NT2/D1 (cell line): ENCODE data around the gene AMY1B.
"Not testable (repeated sequence)": the region's sequence is repeated elsewhere in the genome, so short reads cannot be mapped to it uniquely, and the experiment has no call there.

Experiments
- DNase-seq: peaks from one replicate; pipeline ENCODE4 v3.0.0-alpha.2; 2011; ENCODE audit warnings: low read depth, low spot score
- H3K27me3 ChIP-seq: 2 replicates; pipeline ENCODE4 v1.6.0; 2011; ENCODE audit warnings: mild to moderate bottlenecking; ENCODE audit not compliant: insufficient read length, insufficient read depth
- H3K36me3 ChIP-seq: 2 replicates; pipeline ENCODE4 v1.6.1; 2011; ENCODE audit warnings: mild to moderate bottlenecking, low read length, mixed read lengths; ENCODE audit not compliant: insufficient read depth, insufficient read length
- H3K4me1 ChIP-seq: 2 replicates; pipeline ENCODE4 v1.5.1; 2011; ENCODE audit not compliant: insufficient read depth, insufficient read length
- H3K4me3 ChIP-seq: 2 replicates; pipeline ENCODE4 v1.5.1; 2011; ENCODE audit warnings: low read depth; ENCODE audit not compliant: insufficient read length
- H3K9ac ChIP-seq: 2 replicates; pipeline ENCODE4 v1.6.0; 2011; ENCODE audit warnings: low read depth; ENCODE audit not compliant: insufficient read length
- H3K9me3 ChIP-seq: 2 replicates; pipeline ENCODE4 v1.5.1; 2011; ENCODE audit warnings: mild to moderate bottlenecking, low read length; ENCODE audit not compliant: insufficient read depth

The AMY1B gene

GRCh38 chr1:103655460-103655859 is 40.5 kb downstream of the AMY1B start, which contains the start of gene AMY1A:
Gene AMY1A (plus strand): TSS chr1:103655760. CDS start chr1:103656331, 571 bp downstream.
- not testable (repeated sequence) for H3K9ac ChIP-seq, H3K4me3 ChIP-seq, H3K36me3 ChIP-seq, H3K27me3 ChIP-seq, H3K4me1 ChIP-seq, DNase-seq, H3K9me3 ChIP-seq

GRCh38 chr1:103654133-103654532 is 41.9 kb downstream of the AMY1B start:
- H3K36me3 ChIP-seq, H3K27me3 ChIP-seq, DNase-seq, H3K9ac ChIP-seq, H3K4me1 ChIP-seq, H3K4me3 ChIP-seq, H3K9me3 ChIP-seq: not testable (repeated sequence)

DNA sequence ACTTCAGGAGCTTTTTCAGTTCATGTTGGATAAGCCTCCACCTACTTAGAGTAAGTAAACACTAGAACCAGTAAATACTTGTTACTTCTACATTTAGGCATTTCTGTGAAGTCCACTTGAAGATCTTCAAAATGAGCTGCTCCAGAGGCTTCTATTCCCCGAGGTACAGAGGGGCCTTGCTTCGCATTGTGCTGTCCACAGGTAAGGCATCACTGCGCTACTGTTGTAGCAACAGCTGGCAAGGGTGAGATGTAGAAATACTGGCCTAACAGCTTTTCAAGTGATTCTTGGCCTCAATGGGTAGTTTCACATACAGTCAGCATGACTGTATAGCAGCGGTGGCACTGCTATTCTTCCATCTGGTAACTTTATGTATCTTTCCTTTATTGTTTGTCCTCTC is 45.1 kb downstream of the AMY1B start:
- H3K4me3 ChIP-seq, DNase-seq, H3K4me1 ChIP-seq, H3K9ac ChIP-seq, H3K9me3 ChIP-seq, H3K27me3 ChIP-seq, H3K36me3 ChIP-seq: not testable (repeated sequence)

DNA sequence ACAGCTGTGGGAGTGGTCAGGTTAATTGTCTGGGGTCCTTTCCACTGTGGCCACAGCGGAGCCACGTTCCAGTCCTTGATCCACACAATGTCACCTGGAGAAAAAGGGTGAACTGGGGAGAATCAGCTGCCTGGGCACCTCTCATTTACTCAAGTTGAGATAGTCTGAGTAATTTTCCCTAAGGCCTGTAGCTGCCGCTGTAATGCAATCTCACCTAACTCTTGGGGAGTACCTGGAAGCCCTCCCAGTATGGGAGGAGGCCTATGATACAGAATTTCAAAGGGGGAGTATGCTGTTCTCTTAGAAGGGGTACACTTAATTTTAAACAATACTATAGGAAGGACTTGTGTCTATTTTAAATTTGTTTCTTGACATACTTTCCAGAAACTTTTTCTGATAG is 45.7 kb downstream of the AMY1B start:
- not testable (repeated sequence) for DNase-seq, H3K9ac ChIP-seq, H3K4me3 ChIP-seq, H3K27me3 ChIP-seq, H3K36me3 ChIP-seq, H3K9me3 ChIP-seq, H3K4me1 ChIP-seq

- not testable (repeated sequence) for DNase-seq, H3K4me1 ChIP-seq, H3K9me3 ChIP-seq, H3K36me3 ChIP-seq, H3K27me3 ChIP-seq, H3K4me3 ChIP-seq, H3K9ac ChIP-seq
These were observed 52.1 kb downstream of the AMY1B start for GRCh38 chr1:103643908-103644307.

DNA sequence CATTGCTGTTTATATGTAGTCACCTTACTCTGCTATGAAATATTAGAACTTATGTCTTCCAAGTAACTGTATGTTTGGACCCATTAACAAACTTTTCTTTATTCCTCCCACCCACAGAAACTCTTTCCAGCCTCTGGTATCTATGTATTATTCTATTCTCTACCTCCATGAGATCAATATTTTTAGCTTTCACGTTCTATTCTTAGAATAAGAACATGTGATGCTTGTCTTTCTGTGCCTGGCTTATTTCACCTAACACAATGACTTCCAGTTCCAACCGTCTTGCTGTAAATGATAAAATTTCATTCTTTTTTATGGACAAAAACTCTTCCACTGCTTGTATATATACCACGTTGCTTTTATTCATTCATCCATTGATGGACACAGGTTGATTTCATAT is 54.8 kb downstream of the AMY1B start:
- not testable (repeated sequence) for H3K4me1 ChIP-seq, H3K36me3 ChIP-seq, H3K4me3 ChIP-seq, H3K27me3 ChIP-seq, H3K9ac ChIP-seq, H3K9me3 ChIP-seq, DNase-seq
